H9 (cell line): Measurements from ENCODE around the gene PES1. TPM values are rescaled to one million over a fixed set of nuclear protein-coding genes. Genes with fewer than 3 reads are reported as not detected.

ENCODE experiments used
- DNase-seq: peaks from one replicate; pipeline ENCODE4 v3.0.0-alpha.2; 2017
- H2AFZ ChIP-seq: one replicate; pipeline ENCODE4 v1.6.1; 2013; ENCODE audit warnings: mild to moderate bottlenecking, low read length, control low read depth, moderate library complexity
- H2AK5ac ChIP-seq: 2 replicates; pipeline ENCODE4 v1.6.1; 2013; ENCODE audit warnings: low read length, control low read depth, mixed read lengths; ENCODE audit not compliant: insufficient read length
- H2BK120ac ChIP-seq: one replicate; pipeline ENCODE4 v1.6.1; 2013; ENCODE audit warnings: low read depth, mild to moderate bottlenecking, low read length, control low read depth, inconsistent platforms; ENCODE audit not compliant: poor library complexity, severe bottlenecking
- H2BK12ac ChIP-seq: 2 replicates; pipeline ENCODE4 v1.6.1; 2013; ENCODE audit warnings: low read length, control low read depth, mixed read lengths, low read depth; ENCODE audit not compliant: insufficient read length
- H2BK15ac ChIP-seq: 2 replicates; pipeline ENCODE4 v1.6.1; 2013; ENCODE audit warnings: low read depth, low read length, control low read depth
- H2BK20ac ChIP-seq: one replicate; pipeline ENCODE4 v1.6.1; 2013; ENCODE audit warnings: low read depth, mild to moderate bottlenecking, low read length, control low read depth, inconsistent platforms; ENCODE audit not compliant: poor library complexity, severe bottlenecking
- H2BK5ac ChIP-seq: 2 replicates; pipeline ENCODE4 v1.6.1; 2013; ENCODE audit warnings: low read length, control low read depth, mixed read lengths; ENCODE audit not compliant: insufficient read length
- H3K14ac ChIP-seq: 2 replicates; pipeline ENCODE4 v1.6.1; 2013; ENCODE audit warnings: low read length, control low read depth; ENCODE audit not compliant: insufficient read depth
- H3K18ac ChIP-seq: 2 replicates; pipeline ENCODE4 v1.6.1; 2013; ENCODE audit warnings: low read depth, mild to moderate bottlenecking, mixed read lengths, low read length, control low read depth; ENCODE audit not compliant: insufficient read length
- H3K23ac ChIP-seq: 2 replicates; pipeline ENCODE4 v1.6.1; 2013; ENCODE audit warnings: low read length, control low read depth, mixed read lengths, low read depth; ENCODE audit not compliant: insufficient read length
- H3K23me2 ChIP-seq: 2 replicates; pipeline ENCODE4 v1.6.1; 2013; ENCODE audit warnings: low read depth, mild to moderate bottlenecking, mixed read lengths, low read length, control low read depth; ENCODE audit not compliant: insufficient read length, poor library complexity, severe bottlenecking
- H3K27ac ChIP-seq: 2 replicates; pipeline ENCODE4 v1.5.1; 2013; ENCODE audit warnings: low read length, control low read depth, mixed read lengths, low read depth; ENCODE audit not compliant: insufficient read length
- H3K27me3 ChIP-seq: 2 replicates; pipeline ENCODE4 v1.6.1; 2013; ENCODE audit warnings: low read length, control low read depth, inconsistent platforms; ENCODE audit not compliant: insufficient read depth
- H3K4ac ChIP-seq: 2 replicates; pipeline ENCODE4 v1.6.1; 2013; ENCODE audit warnings: low read depth, mild to moderate bottlenecking, control low read depth, inconsistent platforms, low read length, moderate library complexity
- H3K4me1 ChIP-seq: 2 replicates; pipeline ENCODE4 v1.6.1; 2013; ENCODE audit warnings: low read length, control low read depth, inconsistent platforms; ENCODE audit not compliant: insufficient read depth
- H3K4me2 ChIP-seq: 2 replicates; pipeline ENCODE4 v1.6.1; 2013; ENCODE audit warnings: low read length, control low read depth, mixed read lengths; ENCODE audit not compliant: insufficient read length, insufficient read depth
- H3K56ac ChIP-seq: 2 replicates; pipeline ENCODE4 v1.6.1; 2013; ENCODE audit warnings: low read depth, mild to moderate bottlenecking, mixed read lengths, low read length, control low read depth; ENCODE audit not compliant: insufficient read length
- H3K79me1 ChIP-seq: 2 replicates; pipeline ENCODE4 v1.6.1; 2013; ENCODE audit warnings: low read depth, mild to moderate bottlenecking, moderate library complexity, low read length, control low read depth, inconsistent platforms; ENCODE audit not compliant: insufficient read depth, poor library complexity, severe bottlenecking
- H3K79me2 ChIP-seq: 2 replicates; pipeline ENCODE4 v1.6.1; 2013; ENCODE audit warnings: low read length, control low read depth, inconsistent platforms; ENCODE audit not compliant: insufficient read depth
- H3K9ac ChIP-seq: 2 replicates; pipeline ENCODE4 v1.6.1; 2013; ENCODE audit warnings: low read length, control low read depth, mixed read lengths; ENCODE audit not compliant: insufficient read length; ENCODE audit errors: extremely low read depth
- H3K9me3 ChIP-seq: one replicate; pipeline ENCODE4 v1.6.1; 2013; ENCODE audit warnings: low read depth, low read length, inconsistent platforms; ENCODE audit not compliant: control insufficient read depth
- H3T11ph ChIP-seq: one replicate; pipeline ENCODE4 v1.6.1; 2013; ENCODE audit warnings: mild to moderate bottlenecking, low read length, control low read depth, inconsistent platforms
- H4K20me1 ChIP-seq: one replicate; pipeline ENCODE4 v1.6.1; 2013; ENCODE audit not compliant: control insufficient read depth, insufficient read length, insufficient read depth
- H4K5ac ChIP-seq: 2 replicates; pipeline ENCODE4 v1.6.1; 2013; ENCODE audit warnings: low read depth, mild to moderate bottlenecking, mixed read lengths, low read length, control low read depth; ENCODE audit not compliant: insufficient read length
- H4K8ac ChIP-seq: replicated peaks from 2 replicates; pipeline ENCODE4 v1.6.1; 2013; ENCODE audit warnings: low read length, control low read depth, mixed read lengths, low read depth; ENCODE audit not compliant: insufficient read length
- H4K91ac ChIP-seq: 2 replicates; pipeline ENCODE4 v1.6.1; 2013; ENCODE audit warnings: low read depth, mild to moderate bottlenecking, moderate library complexity, mixed read lengths, low read length, control low read depth; ENCODE audit not compliant: insufficient read length
- H3K27ac Mint-ChIP-seq, 3 experiments: 2 replicates in 2 of 3; 3 replicates in 1 of 3; pipeline ENCODE4 v1.8.0; 2020 to 2021; ENCODE audit warnings: mixed read lengths in 3 of 3, mild to moderate bottlenecking in 1 of 3, moderate library complexity in 1 of 3
- H3K27me3 Mint-ChIP-seq: 2 replicates; pipeline ENCODE4 v1.8.0; 2021; ENCODE audit warnings: low read depth, mild to moderate bottlenecking, moderate library complexity, mixed read lengths
- H3K36me3 Mint-ChIP-seq, 3 experiments: 2 replicates in 2 of 3; 3 replicates in 1 of 3; pipeline ENCODE4 v1.8.0; 2020 to 2021; ENCODE audit warnings: low read depth in 3 of 3, mixed read lengths in 3 of 3; ENCODE audit not compliant: insufficient read depth in 1 of 3
- H3K4me1 Mint-ChIP-seq, 2 experiments: 2 replicates each; pipeline ENCODE4 v1.8.0; 2020; ENCODE audit warnings: mixed read lengths in 2 of 2
- H3K4me3 Mint-ChIP-seq, 2 experiments: 2 replicates in 1 of 2; 3 replicates in 1 of 2; pipeline ENCODE4 v1.8.0; 2020 to 2021; ENCODE audit warnings: mild to moderate bottlenecking in 2 of 2, mixed read lengths in 2 of 2, moderate library complexity in 1 of 2
- H3K9me3 Mint-ChIP-seq, 2 experiments: 2 replicates in 1 of 2; 3 replicates in 1 of 2; pipeline ENCODE4 v1.8.0; 2020; ENCODE audit warnings: mild to moderate bottlenecking in 2 of 2, mixed read lengths in 2 of 2, moderate library complexity in 1 of 2
- CTCF ChIP-seq: fragments of 200-600 bp; sonication (generic); conservative IDR thresholded peaks from 3 replicates; pipeline ENCODE4 v1.8.0; 2021; ENCODE audit warnings: antibody characterized with exemption, mild to moderate bottlenecking
- WGBS: extraction: QIAGEN DNeasy Blood & Tissue Kit; methylation state at CpG from one replicate; pipeline ENCODE4 v1.1.7; 2013; ENCODE audit warnings: missing lambda C conversion rate, low lambda C conversion rate, mixed read lengths; ENCODE audit not compliant: insufficient read length; ENCODE audit errors: extremely low coverage; 5-methylcytosine and 5-hydroxymethylcytosine counted together
- total RNA-seq: library from RNA; stranded (reverse); gene quantifications from 2 replicates; pipeline ENCODE4 v1.2.1, GENCODE V29; 2021

Gene PES1
- total RNA-seq, 1 experiment from 2014 or later: 133 TPM

- H3K27ac ChIP-seq: no peak overlapping the region
- H3T11ph ChIP-seq: no peak overlapping the region
- Mint-ChIP-seq H3K9me3 (peaks cover 6 to 9% of the 10 kb centered on the region in 2 experiments), H3K4me3 (no peak overlapping the region), H3K27me3 (no peaks in the 10 kb centered on the region), H3K4me1 (peaks cover 4 to 5% of the 10 kb centered on the region in 2 experiments; a peak in 3 of 4 replicates), H3K27ac (no peak overlapping the region), H3K36me3 (peaks cover 11 to 29% (median 27%) of the 10 kb centered on the region in 3 experiments)
- H2BK20ac ChIP-seq: no peak overlapping the region
- no peak overlapping the region for H3K4me2 ChIP-seq
- H3K27me3 ChIP-seq: no peaks in the 10 kb centered on the region
- no peak overlapping the region for H2BK5ac ChIP-seq
- no peak overlapping the region for H2AK5ac ChIP-seq
- no peaks in the 10 kb centered on the region; the same call in 1 of the 2 replicates for H3K4me1 ChIP-seq
- no peak overlapping the region for H2AFZ ChIP-seq
- H3K4ac ChIP-seq: no peak overlapping the region
- WGBS: no CpG with 5 or more reads among the region's 5 CpGs
- no peaks in the 10 kb centered on the region for H3K79me1 ChIP-seq
- no peaks in the 10 kb centered on the region for H3K79me2 ChIP-seq
- H3K9me3 ChIP-seq: no peaks in the 10 kb centered on the region
- no peak for TF ChIP-seq CTCF
- no peak overlapping the region for H3K14ac ChIP-seq
- H2BK12ac ChIP-seq: no peak overlapping the region
- no peak overlapping the region for H3K23ac ChIP-seq
- no peak overlapping the region for H4K5ac ChIP-seq
- H4K91ac ChIP-seq: no peak overlapping the region
- no peak overlapping the region for H3K18ac ChIP-seq
- no peak overlapping the region for H4K8ac ChIP-seq
- H3K23me2 ChIP-seq: no peaks in the 10 kb centered on the region
- no peak for DNase-seq
- H3K9ac ChIP-seq: no peak overlapping the region
- H2BK120ac ChIP-seq: no peak overlapping the region
- H4K20me1 ChIP-seq: no peaks in the 10 kb centered on the region
- no peak overlapping the region for H3K56ac ChIP-seq
- no peak overlapping the region for H2BK15ac ChIP-seq
Observed at GRCh38 chr22:30627471-30627870, 35.8 kb upstream of the PES1 start.
